ENCODE results near the gene GRID1. TPM values are rescaled to one million over a fixed set of nuclear protein-coding genes. Genes with fewer than 3 reads are reported as not detected.
A peak's percentile ranks its signal among the peaks of the same experiment; 100 is the strongest.

GRID1 gene
- total RNA-seq, 4 donors from 2014 or later: 1.4 to 4.9 (median 2.0) TPM

GRCh38 chr10:85604136-85604725 is 762.4 kb downstream of the GRID1 start:
- TF ChIP-seq POLR2A (IDR thresholded peaks at IDR 0.05): no peak
- TF ChIP-seq CTCF (IDR thresholded peaks at IDR 0.05): no peak
- 80 to 90% methylated on average over 5 of the region's 5 CpGs for WGBS, 2 donors
- peak in 1 of 2 donors; percentile 70 for DNase-seq (ENCODE audit: low spot score in 2 of 2)
- H3K4me3 ChIP-seq (ENCODE audit: low read depth, poor library complexity, severe bottlenecking): no peak overlapping the region
- intact Hi-C loops (cut with DNase I; ENCODE audit: low total_unique reads): no loop called here

- DNase-seq (ENCODE audit: low spot score in 2 of 2): peak in 1 of 2 donors; percentile 49
- 89 to 90% methylated on average over 5 of the region's 5 CpGs for WGBS, 2 donors
- no peak overlapping the region for H3K4me3 ChIP-seq (ENCODE audit: low read depth, poor library complexity, severe bottlenecking)
- intact Hi-C loops (cut with DNase I; ENCODE audit: low total_unique reads): no loop called here
- TF ChIP-seq CTCF (IDR thresholded peaks at IDR 0.05) (no peak), POLR2A (IDR thresholded peaks at IDR 0.05) (no peak)
These were observed 763.2 kb downstream of the GRID1 start for GRCh38 chr10:85603151-85603940.

GRCh38 chr10:85602713-85603112 is 763.9 kb downstream of the GRID1 start:
- TF ChIP-seq POLR2A (IDR thresholded peaks at IDR 0.05) (no peak), CTCF (IDR thresholded peaks at IDR 0.05) (no peak)
- H3K4me3 ChIP-seq (ENCODE audit: low read depth, poor library complexity, severe bottlenecking): no peak overlapping the region
- DNase-seq (ENCODE audit: low spot score in 2 of 2): peak in 1 of 2 donors; percentile 60
- intact Hi-C loops (cut with DNase I; ENCODE audit: low total_unique reads): no loop called here
- 86 to 90% methylated on average over 1 of the region's 1 CpG for WGBS, 2 donors

- no peak for TF ChIP-seq POLR2A (IDR thresholded peaks at IDR 0.05)
- no peak for TF ChIP-seq CTCF (IDR thresholded peaks at IDR 0.05)
- H3K4me3 ChIP-seq (ENCODE audit: low read depth, poor library complexity, severe bottlenecking): no peak overlapping the region
- 93% methylated on average over 13 to 18 of the region's 18 CpGs for WGBS, 2 donors
- intact Hi-C loops (cut with DNase I; ENCODE audit: low total_unique reads): no loop called here
- no peak for DNase-seq (ENCODE audit: low spot score in 2 of 2)
These were observed 764.3 kb downstream of the GRID1 start for GRCh38 chr10:85602306-85602705.

- intact Hi-C loops (cut with DNase I; ENCODE audit: low total_unique reads): no loop called here
- no peak for TF ChIP-seq POLR2A (IDR thresholded peaks at IDR 0.05)
- no peak for TF ChIP-seq CTCF (IDR thresholded peaks at IDR 0.05)
- no peak overlapping the region for H3K4me3 ChIP-seq (ENCODE audit: low read depth, poor library complexity, severe bottlenecking)
- DNase-seq (ENCODE audit: low spot score in 2 of 2): no peak
- 79 to 84% methylated on average over 9 of the region's 9 CpGs for WGBS, 2 donors
These were observed 765.1 kb downstream of the GRID1 start for GRCh38 chr10:85601526-85601925.

Data from lower leg skin (tissue), 4 donors.